ENCODE data around the gene RALBP1.

The RALBP1 gene

DNA sequence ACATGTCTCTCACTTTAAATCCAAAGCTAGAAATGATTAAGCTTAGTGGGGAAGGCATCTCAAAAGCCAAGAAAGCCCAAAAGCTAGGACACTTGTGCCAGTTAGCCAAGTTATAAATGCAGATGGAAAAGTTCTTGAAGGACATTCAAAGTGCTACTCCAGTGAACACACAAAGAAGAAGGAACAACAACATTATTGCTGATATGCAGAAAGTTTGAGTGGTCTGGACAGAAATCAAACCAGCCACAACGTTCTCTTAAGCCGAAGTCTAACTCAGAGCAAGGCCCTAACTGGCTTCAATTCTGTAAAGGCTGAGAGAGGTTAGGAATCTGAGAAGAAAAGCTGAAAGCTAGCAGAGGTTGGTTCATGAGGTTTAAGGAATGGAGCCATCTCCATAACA is 90.1 kb downstream of the RALBP1 start:
- Mint-ChIP-seq H3K4me3 (no peak overlapping the region), H3K27ac (no peak overlapping the region), H3K36me3 (ENCODE audit: low read depth) (peaks cover 36% of the 10 kb centered on the region), H3K4me1 (ENCODE audit: low read depth) (no peaks in the 10 kb centered on the region), H3K27me3 (no peaks in the 10 kb centered on the region), H3K9me3 (no peaks in the 10 kb centered on the region)

DNA sequence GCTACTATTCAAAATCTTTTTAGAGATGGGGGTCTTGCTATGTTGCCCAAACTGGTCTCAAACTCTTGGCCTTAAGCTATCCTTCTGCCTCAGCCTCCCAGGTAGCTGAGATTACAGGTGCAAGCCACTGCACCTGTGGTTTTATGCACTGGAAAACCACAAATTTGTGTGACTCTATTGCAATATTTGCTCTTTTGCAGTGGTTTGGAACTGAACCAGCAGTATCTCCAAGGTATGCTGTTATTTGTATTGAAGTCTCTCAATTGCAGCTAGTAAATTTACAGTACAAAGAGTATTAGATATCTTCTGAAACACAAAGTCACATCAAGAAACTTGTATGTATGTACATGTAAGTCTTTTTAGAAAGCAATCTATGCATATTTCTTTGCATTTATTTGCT is 92.9 kb downstream of the RALBP1 start:
- Mint-ChIP-seq H3K27ac (no peak overlapping the region), H3K4me1 (ENCODE audit: low read depth) (no peaks in the 10 kb centered on the region), H3K36me3 (ENCODE audit: low read depth) (peaks cover 32% of the 10 kb centered on the region), H3K27me3 (no peaks in the 10 kb centered on the region), H3K4me3 (no peak overlapping the region), H3K9me3 (no peaks in the 10 kb centered on the region)

DNA sequence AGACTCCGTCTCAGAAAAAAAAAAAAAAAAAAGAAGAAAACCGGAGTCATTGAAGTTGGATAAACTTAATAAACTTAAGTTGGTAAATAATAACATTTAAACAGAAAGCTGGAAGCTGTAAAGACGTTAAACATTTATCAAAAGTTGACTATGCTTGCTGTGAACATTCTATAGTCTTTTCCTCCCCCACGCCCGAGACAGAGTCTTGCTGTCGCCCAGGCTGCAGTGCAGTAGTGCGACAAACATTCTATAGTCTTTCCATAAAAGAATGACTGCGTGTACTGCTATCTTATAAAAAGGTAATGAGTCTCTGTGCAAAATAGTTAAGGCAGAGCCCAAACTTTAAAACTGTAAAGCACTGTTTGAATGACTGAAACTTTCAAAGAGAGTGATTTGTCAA is 93.9 kb downstream of the RALBP1 start:
- H3K27me3 Mint-ChIP-seq = no peaks in the 10 kb centered on the region
- no peaks in the 10 kb centered on the region for H3K4me1 Mint-ChIP-seq (ENCODE audit: low read depth)
- H3K9me3 Mint-ChIP-seq = no peaks in the 10 kb centered on the region
- peaks cover 33% of the 10 kb centered on the region for H3K36me3 Mint-ChIP-seq (ENCODE audit: low read depth)
- H3K27ac Mint-ChIP-seq = no peak overlapping the region
- no peak overlapping the region for H3K4me3 Mint-ChIP-seq

GRCh38 chr18:9570255-9570654 is 94.9 kb downstream of the RALBP1 start:
- no peaks in the 10 kb centered on the region for H3K27me3 Mint-ChIP-seq
- H3K4me3 Mint-ChIP-seq = no peak overlapping the region
- H3K9me3 Mint-ChIP-seq = no peaks in the 10 kb centered on the region
- H3K27ac Mint-ChIP-seq = no peak overlapping the region
- H3K36me3 Mint-ChIP-seq (ENCODE audit: low read depth) = peaks cover 33% of the 10 kb centered on the region
- no peaks in the 10 kb centered on the region for H3K4me1 Mint-ChIP-seq (ENCODE audit: low read depth)

GRCh38 chr18:9571546-9571945 is 96.2 kb downstream of the RALBP1 start:
- Mint-ChIP-seq H3K27ac (no peak overlapping the region), H3K27me3 (no peaks in the 10 kb centered on the region), H3K4me3 (no peak overlapping the region), H3K36me3 (ENCODE audit: low read depth) (peaks cover 40% of the 10 kb centered on the region), H3K9me3 (no peaks in the 10 kb centered on the region), H3K4me1 (ENCODE audit: low read depth) (no peaks in the 10 kb centered on the region)

DNA sequence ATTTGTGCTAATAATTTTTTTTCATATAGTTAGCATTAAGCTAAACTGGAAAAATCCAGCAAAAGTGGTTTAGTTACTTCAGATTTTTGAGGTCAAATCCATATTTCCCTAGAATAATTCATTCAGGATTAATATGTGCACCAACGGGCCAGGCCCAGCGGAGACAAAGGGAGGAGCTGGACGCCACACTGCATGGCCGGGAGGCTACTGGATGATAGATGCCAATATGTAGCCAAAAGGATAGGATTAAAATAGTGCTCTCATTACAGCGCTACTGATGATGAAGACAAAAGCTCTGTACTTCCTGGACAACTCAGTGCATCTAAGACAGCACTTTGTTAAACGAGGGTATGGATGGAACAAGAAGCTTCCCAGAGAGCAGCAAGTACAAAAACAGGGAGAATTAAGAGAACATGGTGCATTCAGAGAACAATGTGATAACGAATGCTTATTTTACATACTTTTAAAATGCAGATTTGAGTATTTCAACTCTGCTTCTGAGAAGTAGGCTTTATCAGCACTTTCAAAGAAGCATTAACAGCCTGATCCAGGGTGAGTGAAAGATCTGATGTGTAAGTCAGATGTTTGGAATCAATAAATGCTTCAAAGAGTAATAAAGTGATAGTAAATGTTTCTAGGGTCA is 99.3 kb downstream of the RALBP1 start:
- Mint-ChIP-seq H3K9me3 (no peaks in the 10 kb centered on the region), H3K4me1 (ENCODE audit: low read depth) (no peaks in the 10 kb centered on the region), H3K27ac (no peak overlapping the region), H3K4me3 (no peak overlapping the region), H3K27me3 (no peaks in the 10 kb centered on the region), H3K36me3 (ENCODE audit: low read depth) (peaks cover 44% of the 10 kb centered on the region)

DNA sequence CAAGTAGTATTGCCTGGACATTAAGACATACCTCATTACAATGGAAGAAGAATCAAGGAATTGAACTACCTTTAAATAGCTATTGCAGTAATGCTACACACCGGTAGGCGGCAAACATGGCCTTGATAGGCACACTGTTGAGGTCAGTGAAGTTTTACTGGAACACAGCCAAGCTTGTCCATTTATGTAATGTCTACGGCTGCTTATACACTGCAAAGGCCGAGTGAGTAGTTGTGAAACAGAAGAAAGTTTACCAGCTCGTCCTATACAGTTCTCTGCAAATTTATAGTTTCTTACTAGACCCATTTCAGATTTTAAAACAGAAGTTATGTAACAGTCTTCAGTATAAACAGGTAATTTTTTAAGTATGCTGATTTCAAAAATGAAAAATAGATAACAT is 100.2 kb downstream of the RALBP1 start:
- no peaks in the 10 kb centered on the region for H3K9me3 Mint-ChIP-seq
- H3K27ac Mint-ChIP-seq = no peak overlapping the region
- no peaks in the 10 kb centered on the region for H3K4me1 Mint-ChIP-seq (ENCODE audit: low read depth)
- no peak overlapping the region for H3K4me3 Mint-ChIP-seq
- no peaks in the 10 kb centered on the region for H3K27me3 Mint-ChIP-seq
- H3K36me3 Mint-ChIP-seq (ENCODE audit: low read depth) = peaks cover 44% of the 10 kb centered on the region

GRCh38 chr18:9577361-9577760 is 102.0 kb downstream of the RALBP1 start:
- H3K9me3 Mint-ChIP-seq = no peaks in the 10 kb centered on the region
- no peaks in the 10 kb centered on the region for H3K27me3 Mint-ChIP-seq
- no peak overlapping the region for H3K4me3 Mint-ChIP-seq
- no peaks in the 10 kb centered on the region for H3K4me1 Mint-ChIP-seq (ENCODE audit: low read depth)
- no peak overlapping the region for H3K27ac Mint-ChIP-seq
- H3K36me3 Mint-ChIP-seq (ENCODE audit: low read depth) = peaks cover 51% of the 10 kb centered on the region

- peaks cover 60% of the 10 kb centered on the region for H3K36me3 Mint-ChIP-seq (ENCODE audit: low read depth)
- H3K4me1 Mint-ChIP-seq (ENCODE audit: low read depth) = no peaks in the 10 kb centered on the region
- H3K9me3 Mint-ChIP-seq = no peaks in the 10 kb centered on the region
- no peak overlapping the region for H3K4me3 Mint-ChIP-seq
- H3K27me3 Mint-ChIP-seq = no peaks in the 10 kb centered on the region
- H3K27ac Mint-ChIP-seq = no peak overlapping the region
Measured at GRCh38 chr18:9578306-9578705, 103.0 kb downstream of the RALBP1 start.

DNA sequence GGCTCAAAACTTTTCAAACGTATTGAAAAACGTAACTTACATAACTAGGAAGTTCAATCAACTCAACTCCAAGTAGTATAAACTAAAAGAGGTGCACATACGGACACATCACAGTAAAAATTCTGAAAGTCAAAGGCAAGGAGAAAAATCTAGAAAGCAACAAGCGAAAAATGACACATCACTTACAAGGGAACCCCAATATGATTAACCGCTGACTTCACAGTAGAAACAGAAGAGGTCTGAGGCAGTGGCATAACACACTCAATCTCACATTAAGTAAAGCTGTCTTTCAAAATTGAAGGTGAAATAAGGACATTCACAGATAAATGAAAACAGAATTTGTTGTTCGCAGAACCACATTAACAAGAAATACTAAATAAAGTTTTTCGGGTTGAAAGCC is 106.4 kb downstream of the RALBP1 start:
- Mint-ChIP-seq H3K4me1 (ENCODE audit: low read depth) (no peaks in the 10 kb centered on the region), H3K4me3 (no peak overlapping the region), H3K36me3 (ENCODE audit: low read depth) (peaks cover 72% of the 10 kb centered on the region), H3K27ac (no peak overlapping the region), H3K27me3 (no peaks in the 10 kb centered on the region), H3K9me3 (no peaks in the 10 kb centered on the region)

DNA sequence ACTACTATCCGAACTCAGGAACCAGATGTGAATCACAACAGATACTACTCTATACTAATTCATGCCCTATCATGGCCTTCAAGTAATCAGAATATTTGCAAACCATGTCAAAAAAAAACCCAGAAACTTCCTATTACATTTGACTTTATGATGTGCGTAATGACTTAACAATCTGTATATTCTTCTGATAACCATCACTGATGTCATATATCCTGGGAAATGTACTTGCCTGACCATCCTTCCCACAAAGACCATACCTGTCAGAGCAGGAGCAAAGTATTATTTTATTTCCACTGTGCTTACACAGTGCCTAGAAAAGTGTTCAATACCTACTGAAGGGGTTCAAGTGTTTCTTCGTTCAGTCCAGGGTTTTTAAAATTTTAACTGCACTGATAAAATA is 111.5 kb downstream of the RALBP1 start:
- no peaks in the 10 kb centered on the region for H3K9me3 Mint-ChIP-seq
- H3K27ac Mint-ChIP-seq = no peak overlapping the region
- H3K27me3 Mint-ChIP-seq = no peaks in the 10 kb centered on the region
- no peak overlapping the region for H3K4me3 Mint-ChIP-seq
- no peaks in the 10 kb centered on the region for H3K4me1 Mint-ChIP-seq (ENCODE audit: low read depth)
- peaks cover 68% of the 10 kb centered on the region for H3K36me3 Mint-ChIP-seq (ENCODE audit: low read depth)
